Upper lobe of left lung (tissue), 6 donors: ENCODE data around the gene WIPI1. TPM values are rescaled to one million over a fixed set of nuclear protein-coding genes. Genes with fewer than 3 reads are reported as not detected.
A peak's percentile ranks its signal among the peaks of the same experiment; 100 is the strongest.

Experiments used
- ATAC-seq, 2 donors: fragments of 200-7000 bp; cut with Tn5 transposase; one replicate each; pipeline ENCODE4 v1.9.1; 2022; ENCODE audit warnings: mild to moderate bottlenecking in 2 of 2, moderate library complexity in 2 of 2; ENCODE audit not compliant: low FRiP score in 2 of 2
- DNase-seq, 2 donors: peaks; one replicate each; pipeline ENCODE4 v3.0.0-alpha.2; 2019 to 2020
- H3K27ac ChIP-seq, 4 donors: fragments of 200-600 bp; sonication (generic); one replicate each; pipeline ENCODE4 v1.5.1; 2016 to 2019
- H3K27me3 ChIP-seq, 4 donors: fragments of 200-600 bp; sonication (generic); one replicate each; pipeline ENCODE4 v1.5.1; 2017 to 2019
- H3K36me3 ChIP-seq, 4 donors: fragments of 200-600 bp; sonication (generic); one replicate each; pipeline ENCODE4 v1.5.1; 2016 to 2019
- H3K4me1 ChIP-seq, 4 donors: fragments of 200-600 bp; sonication (generic); one replicate each; pipeline ENCODE4 v1.5.1; 2018 to 2019
- H3K4me3 ChIP-seq, 4 donors: fragments of 200-600 bp; sonication (generic); one replicate each; pipeline ENCODE4 v1.5.1; 2017 to 2019; ENCODE audit warnings: mild to moderate bottlenecking in 2 of 4, moderate library complexity in 1 of 4
- H3K9me3 ChIP-seq, 4 donors: fragments of 200-600 bp; sonication (generic); one replicate each; pipeline ENCODE4 v1.5.1; 2018 to 2019
- EP300 ChIP-seq, 4 donors: sonication (generic); formaldehyde crosslinking; IDR thresholded peaks; one replicate each; pipeline ENCODE4 v1.5.1; 2017; ENCODE audit warnings: antibody characterized with exemption in 4 of 4, control low read depth in 2 of 4
- POLR2A ChIP-seq, 4 donors: fragments of 450-650 bp; IDR thresholded peaks; one replicate each; pipeline ENCODE4 v1.5.1; 2016 to 2017; ENCODE audit warnings: antibody characterized with exemption in 4 of 4, mild to moderate bottlenecking in 2 of 4
- POLR2AphosphoS5 ChIP-seq, 2 donors: sonication (generic); formaldehyde crosslinking; IDR thresholded peaks; one replicate each; pipeline ENCODE4 v1.5.1; 2017; ENCODE audit warnings: antibody characterized with exemption in 2 of 2
- WGBS, 2 donors: methylation state at CpG; one replicate each; pipeline ENCODE4 v1.1.5; 2017 to 2018; 5-methylcytosine and 5-hydroxymethylcytosine counted together
- total RNA-seq, 6 donors: library from RNA; depleted of rRNA in 4 of 6; stranded (reverse); fragments of >200 nt in 4 of 6; gene quantifications; one replicate each; pipeline versions ENCODE4 v1.1.0 to v1.2.1, GENCODE V29; 2016 to 2021
- TF ChIP-seq, protein P1 (sequence below), 6 experiments: fragments of 450-650 bp in 4 of 6; fragments of 200-600 bp in 2 of 6; sonication (generic) in 2 of 6; IDR thresholded peaks; one replicate each; pipeline ENCODE4 v1.5.1; 2016 to 2019; ENCODE audit warnings: antibody characterized with exemption in 6 of 6
- donor health status: DM: no; HTN: no; CAD: no; lungs with moderate emphysema.
- donor health status: DM: no; HTN: yes; CAD: no; lungs with severe emphysema.

WIPI1 gene
- total RNA-seq, 6 donors from 2014 or later: 34.7 to 151 (median 44.4) TPM

DNA sequence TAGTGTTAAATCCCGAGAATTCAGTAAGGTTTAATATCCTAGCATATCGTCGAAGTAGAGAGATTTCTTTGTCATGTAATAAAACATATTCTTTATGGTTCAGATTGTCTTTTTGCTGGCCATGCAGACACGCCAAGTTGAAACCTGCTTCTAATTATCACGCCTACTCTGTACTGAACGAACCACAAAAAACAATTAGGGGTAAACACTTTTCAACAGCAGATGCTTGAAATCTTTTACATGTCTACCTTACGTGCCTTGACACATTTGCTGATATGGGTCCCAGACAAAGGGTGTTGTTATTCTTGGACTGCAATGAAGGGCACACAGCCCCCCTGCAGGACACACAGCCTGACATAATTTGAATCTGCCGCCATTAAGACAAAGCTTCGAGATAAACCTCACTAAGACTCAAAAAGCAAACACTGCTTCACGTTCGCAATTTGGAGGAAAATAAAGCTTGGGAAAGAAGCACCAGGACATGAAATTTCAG is 13.3 kb downstream of the WIPI1 start:
- peaks cover 13 to 63% (median 38%) of the 10 kb centered on the region in 4 donors for H3K36me3 ChIP-seq
- peaks cover 24 to 33% (median 29%) of the 10 kb centered on the region in 4 donors for H3K4me1 ChIP-seq
- ATAC-seq: no peak

DNA sequence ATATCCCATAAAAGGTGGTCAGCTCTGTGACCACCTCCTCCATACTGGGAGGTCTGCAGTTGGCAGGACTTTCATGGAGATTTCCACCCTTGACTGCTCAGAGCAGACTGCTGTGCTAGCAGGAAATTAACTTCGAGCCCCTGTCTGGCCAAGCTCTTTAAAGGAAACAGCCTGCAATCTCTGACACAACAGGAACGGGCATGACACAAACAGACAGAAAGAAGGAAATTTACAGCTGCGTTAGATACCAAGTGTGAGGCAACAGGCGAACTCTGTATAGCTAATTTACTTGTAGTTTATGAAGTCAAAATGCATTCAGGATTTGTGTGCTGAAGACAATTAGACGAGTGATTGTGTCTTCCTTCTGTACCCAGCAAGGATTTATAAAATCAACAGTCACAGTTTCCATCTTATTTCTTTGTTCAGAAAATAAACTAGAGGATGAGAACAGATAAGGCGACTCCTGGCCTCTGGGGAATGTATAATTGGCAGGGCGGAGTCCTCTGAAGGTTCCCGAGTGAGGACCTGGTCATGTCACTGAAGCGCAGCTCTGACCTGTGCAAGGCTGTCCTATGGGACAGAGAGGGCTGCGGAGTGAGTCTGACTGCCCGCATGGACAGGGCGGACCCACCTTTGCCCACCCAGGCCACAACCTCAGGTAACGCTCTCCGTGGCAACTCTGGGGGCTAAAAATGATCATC is 16.1 kb downstream of the WIPI1 start:
- Histone ChIP-seq H3K4me3 (no peak overlapping the region), H3K4me1 (peaks cover 46 to 59% (median 52%) of the 10 kb centered on the region in 4 donors), H3K27ac (peak overlapping the region; percentile 50 to 84 (median 76)), H3K36me3 (peaks cover 3 to 37% (median 18%) of the 10 kb centered on the region in 4 donors), H3K27me3 (no peaks in the 10 kb centered on the region), H3K9me3 (no peaks in the 10 kb centered on the region)
- ATAC-seq (peak; percentile 38 to 60), DNase-seq (peak in 1 of 2 donors; percentile 56)
- 57 to 58% methylated on average over 14 of the region's 14 CpGs for WGBS, 2 donors
- TF ChIP-seq EP300 (IDR thresholded peaks at IDR 0.05): peak in 1 of 4 donors; percentile 36
- TF ChIP-seq POLR2A (IDR thresholded peaks at IDR 0.05): peak in 1 of 4 donors; percentile 30
- TF ChIP-seq, protein P1, sequence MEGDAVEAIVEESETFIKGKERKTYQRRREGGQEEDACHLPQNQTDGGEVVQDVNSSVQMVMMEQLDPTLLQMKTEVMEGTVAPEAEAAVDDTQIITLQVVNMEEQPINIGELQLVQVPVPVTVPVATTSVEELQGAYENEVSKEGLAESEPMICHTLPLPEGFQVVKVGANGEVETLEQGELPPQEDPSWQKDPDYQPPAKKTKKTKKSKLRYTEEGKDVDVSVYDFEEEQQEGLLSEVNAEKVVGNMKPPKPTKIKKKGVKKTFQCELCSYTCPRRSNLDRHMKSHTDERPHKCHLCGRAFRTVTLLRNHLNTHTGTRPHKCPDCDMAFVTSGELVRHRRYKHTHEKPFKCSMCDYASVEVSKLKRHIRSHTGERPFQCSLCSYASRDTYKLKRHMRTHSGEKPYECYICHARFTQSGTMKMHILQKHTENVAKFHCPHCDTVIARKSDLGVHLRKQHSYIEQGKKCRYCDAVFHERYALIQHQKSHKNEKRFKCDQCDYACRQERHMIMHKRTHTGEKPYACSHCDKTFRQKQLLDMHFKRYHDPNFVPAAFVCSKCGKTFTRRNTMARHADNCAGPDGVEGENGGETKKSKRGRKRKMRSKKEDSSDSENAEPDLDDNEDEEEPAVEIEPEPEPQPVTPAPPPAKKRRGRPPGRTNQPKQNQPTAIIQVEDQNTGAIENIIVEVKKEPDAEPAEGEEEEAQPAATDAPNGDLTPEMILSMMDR (IDR thresholded peaks at IDR 0.05): no peak
- TF ChIP-seq POLR2AphosphoS5 (IDR thresholded peaks at IDR 0.05): peak; percentile 35 to 64

More for the DNA sequence above, 13.3 kb downstream of the WIPI1 start:
- 81 to 86% methylated on average over 11 of the region's 11 CpGs for WGBS, 2 donors
- TF ChIP-seq POLR2A (IDR thresholded peaks at IDR 0.05): no peak
- TF ChIP-seq POLR2AphosphoS5 (IDR thresholded peaks at IDR 0.05): no peak
- no peak for TF ChIP-seq EP300 (IDR thresholded peaks at IDR 0.05)
- TF ChIP-seq, protein P1 (IDR thresholded peaks at IDR 0.05): no peak
- no peak overlapping the region for H3K4me3 ChIP-seq
- H3K9me3 ChIP-seq: no peaks in the 10 kb centered on the region
- peak overlapping the region in 1 of 4 donors; percentile 15 for H3K27ac ChIP-seq
- no peak for DNase-seq
- no peaks in the 10 kb centered on the region for H3K27me3 ChIP-seq

DNA sequence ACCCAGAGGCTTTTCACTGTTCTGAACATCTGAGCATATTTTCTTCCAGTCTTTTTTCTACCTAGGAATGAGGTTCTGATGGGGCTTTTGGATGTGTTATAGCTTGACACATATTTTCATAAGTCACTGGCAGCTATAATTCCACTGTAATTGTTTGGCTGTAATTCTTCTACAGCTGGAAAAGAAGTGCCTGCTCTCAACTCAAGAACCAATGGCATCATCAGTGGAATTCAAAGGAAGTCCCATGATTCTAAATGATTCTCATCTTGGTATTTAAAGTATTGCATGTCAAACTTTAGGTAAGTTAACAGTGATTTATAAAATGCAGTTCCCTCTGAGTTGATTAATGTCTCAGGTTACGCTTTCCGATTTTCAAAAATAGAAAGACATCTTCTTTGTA is 16.8 kb downstream of the WIPI1 start:
- Histone ChIP-seq H3K27me3 (no peaks in the 10 kb centered on the region), H3K9me3 (no peaks in the 10 kb centered on the region), H3K4me1 (peaks cover 46 to 64% (median 55%) of the 10 kb centered on the region in 4 donors), H3K4me3 (no peak overlapping the region), H3K27ac (peak overlapping the region; percentile 50 to 84 (median 76)), H3K36me3 (peaks cover 3 to 37% (median 20%) of the 10 kb centered on the region in 4 donors)
- 55 to 66% methylated on average over 2 of the region's 2 CpGs for WGBS, 2 donors
- DNase-seq (no peak), ATAC-seq (no peak)
- TF ChIP-seq, protein P1 (IDR thresholded peaks at IDR 0.05): no peak
- TF ChIP-seq POLR2A (IDR thresholded peaks at IDR 0.05): no peak
- TF ChIP-seq POLR2AphosphoS5 (IDR thresholded peaks at IDR 0.05): no peak
- no peak for TF ChIP-seq EP300 (IDR thresholded peaks at IDR 0.05)

DNA sequence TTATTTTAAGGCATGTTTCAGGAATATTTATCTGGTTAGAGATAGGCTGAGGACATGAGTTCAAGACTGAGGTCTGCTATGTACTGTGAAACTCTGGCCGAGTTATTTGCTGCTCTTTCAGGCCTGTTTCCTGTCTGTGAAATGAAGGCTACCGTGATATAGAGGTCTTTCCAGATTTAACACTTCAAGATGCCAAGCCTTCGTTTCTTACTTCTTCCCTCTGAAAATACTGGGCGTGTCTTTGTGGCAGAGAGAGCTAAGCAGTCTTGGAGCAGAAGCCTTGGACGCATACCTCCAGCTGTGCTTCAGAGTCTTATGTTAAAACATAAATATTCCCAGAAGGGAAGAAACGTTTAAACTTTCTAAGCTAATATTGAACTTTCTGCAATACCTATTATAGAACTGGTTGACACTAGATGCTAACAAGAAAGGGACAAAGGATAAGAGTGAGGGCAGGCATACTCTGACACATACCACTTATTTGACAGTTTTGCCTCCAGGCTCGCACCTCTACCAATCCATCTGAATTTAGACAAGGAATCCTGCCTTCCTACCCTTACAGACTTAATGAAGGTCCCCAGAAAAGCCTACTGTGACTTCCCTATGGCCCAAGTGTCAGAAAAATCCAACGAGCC is 17.5 kb downstream of the WIPI1 start:
- no peak for DNase-seq
- Histone ChIP-seq H3K27me3 (no peaks in the 10 kb centered on the region), H3K27ac (peak overlapping the region in 3 of 4 donors; percentile 72 to 84 (median 79)), H3K4me3 (no peak overlapping the region), H3K36me3 (peaks cover 7 to 39% (median 24%) of the 10 kb centered on the region in 4 donors), H3K4me1 (peaks cover 46 to 64% (median 55%) of the 10 kb centered on the region in 4 donors), H3K9me3 (no peaks in the 10 kb centered on the region)
- ATAC-seq: no peak
- WGBS, 2 donors: 52 to 53% methylated on average over 8 of the region's 8 CpGs
- TF ChIP-seq, protein P1 (IDR thresholded peaks at IDR 0.05): no peak
- TF ChIP-seq POLR2AphosphoS5 (IDR thresholded peaks at IDR 0.05) (no peak), POLR2A (IDR thresholded peaks at IDR 0.05) (no peak), EP300 (IDR thresholded peaks at IDR 0.05) (no peak)
